SK-N-SH treated with all-trans-retinoic acid at 6 μM for 48 hours (cell line): Measurements from ENCODE around the gene NAA30.
A peak's percentile ranks its signal among the peaks of the same experiment; 100 is the strongest.
"Not testable (repeated sequence)": the region's sequence is repeated elsewhere in the genome, so short reads cannot be mapped to it uniquely, and the experiment has no call there.

ENCODE experiments used
- ATAC-seq: fragments of 200-7000 bp; cut with Tn5 transposase; 3 replicates; pipeline ENCODE4 v1.9.1; 2020; ENCODE audit warnings: mild to moderate bottlenecking, moderate library complexity
- ARNTL ChIP-seq: fragments of 450-650 bp; formaldehyde crosslinking; IDR thresholded peaks from 2 replicates; pipeline ENCODE4 v1.5.0; 2020; ENCODE audit warnings: low read depth, mild to moderate bottlenecking, moderate library complexity, borderline replicate concordance
- BACH2 ChIP-seq: fragments of 250-450 bp; sonication (Bioruptor Pico); IDR thresholded peaks from 2 replicates; pipeline ENCODE4 v1.9.0; 2021; ENCODE audit warnings: mild to moderate bottlenecking, borderline replicate concordance
- CSRNP3 ChIP-seq: fragments of 250-450 bp; sonication (Bioruptor Pico); IDR thresholded peaks from 2 replicates; pipeline ENCODE4 v1.5.1; 2021; ENCODE audit warnings: mild to moderate bottlenecking, moderate library complexity
- ESRRG ChIP-seq: fragments of 250-450 bp; sonication (Bioruptor Pico); IDR thresholded peaks from 2 replicates; pipeline ENCODE4 v1.6.1; 2021; ENCODE audit warnings: mild to moderate bottlenecking
- GLIS3 ChIP-seq: fragments of 250-450 bp; sonication (Bioruptor Pico); IDR thresholded peaks from 2 replicates; pipeline ENCODE4 v1.5.0; 2020; ENCODE audit warnings: mild to moderate bottlenecking, moderate library complexity
- ISL1 ChIP-seq: fragments of 250-450 bp; sonication (Bioruptor Pico); IDR thresholded peaks from 2 replicates; pipeline ENCODE4 v2.1.2; 2022; ENCODE audit warnings: mild to moderate bottlenecking, moderate library complexity
- OSR1 ChIP-seq: fragments of 250-450 bp; sonication (Bioruptor Pico); IDR thresholded peaks from 2 replicates; pipeline ENCODE4 v1.8.0; 2022; ENCODE audit warnings: moderate library complexity, mild to moderate bottlenecking, inconsistent platforms
- PATZ1 ChIP-seq: fragments of 250-450 bp; sonication (Bioruptor Pico); IDR thresholded peaks from 2 replicates; pipeline ENCODE4 v1.8.0; 2020; ENCODE audit warnings: mild to moderate bottlenecking, moderate library complexity, borderline replicate concordance
- POU6F1 ChIP-seq: fragments of 250-450 bp; sonication (Bioruptor Pico); IDR thresholded peaks from 2 replicates; pipeline ENCODE4 v1.8.0; 2021; ENCODE audit warnings: low read depth, mild to moderate bottlenecking, moderate library complexity, borderline replicate concordance
- PPARA ChIP-seq: fragments of 250-450 bp; sonication (Bioruptor Pico); IDR thresholded peaks from 2 replicates; pipeline ENCODE4 v1.5.0; 2020; ENCODE audit warnings: mild to moderate bottlenecking, borderline replicate concordance
- SNAI2 ChIP-seq: fragments of 250-450 bp; sonication (Bioruptor Pico); IDR thresholded peaks from 2 replicates; pipeline ENCODE4 v1.5.0; 2020; ENCODE audit warnings: mild to moderate bottlenecking, moderate library complexity
- TCF4 ChIP-seq: fragments of 250-450 bp; sonication (Bioruptor Pico); IDR thresholded peaks from 2 replicates; pipeline ENCODE4 v1.8.0; 2021; ENCODE audit warnings: mild to moderate bottlenecking, moderate library complexity, borderline replicate concordance
- TOX ChIP-seq: fragments of 250-450 bp; sonication (Bioruptor Pico); IDR thresholded peaks from 2 replicates; pipeline ENCODE4 v1.8.0; 2021; ENCODE audit warnings: mild to moderate bottlenecking, moderate library complexity, borderline replicate concordance
- TSHZ2 ChIP-seq: fragments of 250-450 bp; sonication (Bioruptor Pico); IDR thresholded peaks from 2 replicates; pipeline ENCODE4 v1.5.0; 2020; ENCODE audit warnings: mild to moderate bottlenecking, moderate library complexity
- ZFP30 ChIP-seq: fragments of 450-650 bp; formaldehyde crosslinking; IDR thresholded peaks from 2 replicates; pipeline ENCODE4 v1.5.0; 2022; ENCODE audit warnings: mild to moderate bottlenecking, moderate library complexity
- ZNF565 ChIP-seq: fragments of 450-650 bp; formaldehyde crosslinking; conservative IDR thresholded peaks from 2 replicates; pipeline ENCODE4 v1.5.0; 2020; ENCODE audit warnings: low read depth, mild to moderate bottlenecking, moderate library complexity
- ZNF70 ChIP-seq: fragments of 450-650 bp; formaldehyde crosslinking; IDR thresholded peaks from 2 replicates; pipeline ENCODE4 v1.5.0; 2020; ENCODE audit warnings: mild to moderate bottlenecking, moderate library complexity
- ZNF8 ChIP-seq: fragments of 450-650 bp; formaldehyde crosslinking; IDR thresholded peaks from 2 replicates; pipeline ENCODE4 v1.5.0; 2020; ENCODE audit warnings: mild to moderate bottlenecking, moderate library complexity

NAA30 gene

GRCh38 chr14:57390037-57390805 lies at the start of gene NAA30:
Gene NAA30 (plus strand): TSS chr14:57390586. CDS start chr14:57390958, 372 bp downstream.
- TF ChIP-seq PATZ1 = no peak
- no peak for TF ChIP-seq ESRRG
- no peak for TF ChIP-seq PPARA (CRISPR knock-in tag)
- no peak for TF ChIP-seq CSRNP3 (CRISPR knock-in tag)
- no peak for TF ChIP-seq ZFP30 (CRISPR knock-in tag)
- TF ChIP-seq TCF4 = no peak
- TF ChIP-seq TSHZ2 (CRISPR knock-in tag) = no peak
- no peak for TF ChIP-seq SNAI2 (CRISPR knock-in tag)
- TF ChIP-seq OSR1 = no peak
- TF ChIP-seq, all 23 proteins: peak for 0
- peak; percentile 88 for ATAC-seq

GRCh38 chr14:57343545-57344297 lies 46.7 kb upstream of the NAA30 start:
- ATAC-seq = not testable (repeated sequence)

GRCh38 chr14:57345106-57345505 lies 45.3 kb upstream of the NAA30 start:
- TF ChIP-seq SNAI2 (CRISPR knock-in tag) (no peak), ZNF8 (CRISPR knock-in tag) (no peak), ESRRG (no peak), ARNTL (no peak), ISL1 (CRISPR knock-in tag) (no peak), POU6F1 (no peak), PPARA (CRISPR knock-in tag) (no peak), GLIS3 (CRISPR knock-in tag) (no peak), TCF4 (no peak), ZFP30 (CRISPR knock-in tag) (no peak), BACH2 (no peak), OSR1 (no peak), ZNF565 (CRISPR knock-in tag) (no peak), CSRNP3 (CRISPR knock-in tag) (no peak), TSHZ2 (CRISPR knock-in tag) (no peak), TOX (CRISPR knock-in tag) (no peak), ZNF70 (CRISPR knock-in tag) (no peak)
- no peak for ATAC-seq
